Measurements from ENCODE around the gene ST7. TPM values are rescaled to one million over a fixed set of nuclear protein-coding genes. Genes with fewer than 3 reads are reported as not detected.

Gene ST7
- total and polyA plus RNA-seq, 2 of the 8 experiments (the other 6 are each of a cell fraction or from before 2014, with no cell fraction given): 16.3 to 18.0 TPM

DNA sequence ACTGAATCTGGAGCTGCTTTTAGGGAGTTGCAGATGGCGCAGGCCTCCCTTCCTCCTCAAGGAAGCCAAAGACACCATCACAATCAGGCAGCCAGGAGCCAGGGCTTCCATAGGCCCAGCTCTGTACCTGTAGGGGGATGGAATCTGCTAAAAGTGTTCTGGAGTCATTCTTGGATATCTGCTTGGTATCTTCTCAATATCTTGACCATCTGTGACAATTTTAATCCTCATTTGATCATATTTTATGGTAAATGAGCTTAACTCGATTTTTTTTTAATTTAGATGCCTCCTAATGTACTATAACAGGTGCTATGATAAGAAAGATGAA, 3.1 kb downstream of the ST7 start:
- Histone ChIP-seq H2BK12ac (ENCODE audit: low read depth, low read length) (no peak overlapping the region), H3K4ac (replicated peaks; ENCODE audit: insufficient read length, low read depth, low read length) (no peak overlapping the region), H4K8ac (ENCODE audit: extremely low read depth, insufficient read depth, low read length) (no peak overlapping the region), H3K27ac (ENCODE audit: low read depth, low read length) (no peak overlapping the region), H3K9me3 (ENCODE audit: insufficient read depth in 2 of 2, low read depth in 1 of 2, low read length in 1 of 2) (no peaks in the 10 kb centered on the region), H4K20me1 (replicated peaks in 1 of 2; ENCODE audit: control insufficient read depth in 1 of 2, insufficient read depth in 2 of 2, low read length in 2 of 2) (no peaks in the 10 kb centered on the region), H2BK120ac (replicated peaks; ENCODE audit: low read depth, low read length) (no peak overlapping the region), H4K91ac (replicated peaks; ENCODE audit: insufficient read length, low read length) (no peak overlapping the region), H3K14ac (ENCODE audit: insufficient read length) (no peak overlapping the region), H2BK5ac (ENCODE audit: low read depth, low read length) (no peak overlapping the region), H3K79me2 (ENCODE audit: control insufficient read depth in 1 of 2, insufficient read depth in 2 of 2, low read length in 2 of 2) (peaks cover 0 to 51% of the 10 kb centered on the region in 2 experiments; a peak in 2 of 4 replicates), H2BK15ac (ENCODE audit: low read length) (no peak overlapping the region), H2BK20ac (ENCODE audit: low read length) (no peak overlapping the region), H3K23me2 (ENCODE audit: low read depth, low read length) (peaks cover 3% of the 10 kb centered on the region), H4K5ac (ENCODE audit: insufficient read length, low read depth, low read length) (no peak overlapping the region), H2AFZ (ENCODE audit: low read length) (no peak overlapping the region), H3K36me3 (ENCODE audit: control insufficient read depth in 2 of 4, insufficient read depth in 4 of 4, low read length in 3 of 4) (no peaks in the 10 kb centered on the region), H3K18ac (ENCODE audit: extremely low read depth, low read length) (no peak overlapping the region), H3K56ac (replicated peaks; ENCODE audit: insufficient read length, low read depth, low read length) (no peak overlapping the region), H3K4me1 (replicated peaks in 1 of 4; ENCODE audit: control insufficient read depth in 3 of 4, insufficient read depth in 4 of 4, low read length in 3 of 4) (peaks cover 0 to 12% (median 6%) of the 10 kb centered on the region in 4 experiments; a peak in 3 of 7 replicates), H3K4me3 (ENCODE audit: extremely low read depth in 1 of 4, insufficient read depth in 2 of 4, low read depth in 3 of 4, low read length in 4 of 4) (no peak overlapping the region), H3K9ac (replicated peaks in 1 of 4; ENCODE audit: extremely low read depth in 1 of 4, low read depth in 3 of 4, low read length in 3 of 4) (no peak overlapping the region), H3K79me1 (ENCODE audit: low read depth, low read length) (peaks cover 2% of the 10 kb centered on the region; the same call in 1 of the 2 replicates), H3K4me2 (ENCODE audit: insufficient read depth in 1 of 2, low read depth in 2 of 2, low read length in 2 of 2) (no peak overlapping the region), H2AK5ac (ENCODE audit: low read depth, low read length) (no peak overlapping the region), H3K23ac (ENCODE audit: insufficient read length) (no peak overlapping the region), H3K27me3 (replicated peaks in 1 of 4; ENCODE audit: control insufficient read depth in 3 of 4, extremely low read depth in 1 of 4, insufficient read depth in 3 of 4, low read length in 3 of 4) (no peaks in the 10 kb centered on the region)
- DNase-seq (ENCODE audit: low read depth in 1 of 2, low spot score in 2 of 2) (no peak), FAIRE-seq (no peak)
- 74% methylated on average over 2 of the region's 2 CpGs; no CpG with 5 or more reads in 1 of the 2 experiments for WGBS, 2 experiments (ENCODE audit: extremely low coverage in 1 of 2, insufficient coverage in 1 of 2, insufficient read length in 1 of 2, insufficient replicate concordance in 2 of 2, low coverage in 1 of 2, low lambda C conversion rate in 2 of 2, missing lambda C conversion rate in 1 of 2)
- POLR2A ChIA-PET (ENCODE audit: partially characterized antibody): interaction anchor here (1.2 to 1.7 kb wide), 3 partner anchors 14 to 54 kb away, joined by 3 to 4 read pairs (median 4); no protein-coding TSS in a partner anchor
- CTCF ChIA-PET (ENCODE audit: partially characterized antibody): interaction anchor here (0.6 to 2.0 kb wide), 14 partner anchors 11 to 171 kb away, joined by 3 to 8 read pairs (median 3); no protein-coding TSS in a partner anchor
- TF ChIP-seq CREB1 (IDR thresholded peaks at IDR 0.05) (no peak), CHD1 (IDR thresholded peaks at IDR 0.05; ENCODE audit: low read depth, low read length) (no peak), SUZ12 (IDR thresholded peaks at IDR 0.05; ENCODE audit: low read length) (no peak), SP4 (IDR thresholded peaks at IDR 0.05; ENCODE audit: low read length) (no peak), YY1 (IDR thresholded peaks at IDR 0.05; ENCODE audit: low read depth, low read length) (no peak), TAF1 (IDR thresholded peaks at IDR 0.05; ENCODE audit: low read depth, low read length) (no peak), CTBP2 (IDR thresholded peaks at IDR 0.05; ENCODE audit: borderline replicate concordance, insufficient read depth, insufficient read length, low read length) (no peak), TCF12 (IDR thresholded peaks at IDR 0.05; ENCODE audit: low read depth, low read length) (no peak), JUN (IDR thresholded peaks at IDR 0.05; ENCODE audit: low read depth, low read length) (no peak), CEBPB (IDR thresholded peaks at IDR 0.05; ENCODE audit: low read depth, low read length) (no peak), POLR2AphosphoS5 (IDR thresholded peaks at IDR 0.05; ENCODE audit: low read depth, low read length) (no peak), EP300 (IDR thresholded peaks at IDR 0.05; ENCODE audit: borderline replicate concordance in 1 of 2, low read depth in 2 of 2, low read length in 2 of 2) (no peak), POU5F1 (IDR thresholded peaks at IDR 0.05; ENCODE audit: low read depth, low read length) (no peak), RFX5 (IDR thresholded peaks at IDR 0.05; ENCODE audit: borderline replicate concordance, low read depth, low read length) (no peak), TEAD4 (IDR thresholded peaks at IDR 0.05; ENCODE audit: low read depth, low read length) (no peak)
- TF ChIP-seq, protein P1, sequence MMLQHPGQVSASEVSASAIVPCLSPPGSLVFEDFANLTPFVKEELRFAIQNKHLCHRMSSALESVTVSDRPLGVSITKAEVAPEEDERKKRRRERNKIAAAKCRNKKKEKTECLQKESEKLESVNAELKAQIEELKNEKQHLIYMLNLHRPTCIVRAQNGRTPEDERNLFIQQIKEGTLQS (IDR thresholded peaks at IDR 0.05; ENCODE audit: insufficient read depth, low read depth, low read length): no peak

All from H1 (cell line).